Cardiac muscle cell (in vitro differentiated cells and primary cell): ENCODE measurements around the gene SMARCA1. TPM values are rescaled to one million over a fixed set of nuclear protein-coding genes. Genes with fewer than 3 reads are reported as not detected.
A peak's percentile ranks its signal among the peaks of the same experiment; 100 is the strongest.

Source experiments
- DNase-seq, 2 donors: peaks; one replicate each; pipeline versions ENCODE4 v3.0.0 to v3.0.0-alpha.2; 2010 to 2017; ENCODE audit warnings: low read depth in 1 of 2, low spot score in 1 of 2
- H3K27ac ChIP-seq: fragments of 200-600 bp; sonication (generic); 2 replicates; pipeline ENCODE4 v1.5.1; 2016
- H3K27me3 ChIP-seq: fragments of 200-600 bp; sonication (generic); 2 replicates; pipeline ENCODE4 v1.6.0; 2016; ENCODE audit warnings: control low read depth
- H3K36me3 ChIP-seq: fragments of 200-600 bp; sonication (generic); 2 replicates; pipeline ENCODE4 v1.5.1; 2016; ENCODE audit warnings: control low read depth
- H3K4me1 ChIP-seq: fragments of 200-600 bp; sonication (generic); 2 replicates; pipeline ENCODE4 v1.8.1; 2017; ENCODE audit warnings: low read depth, mild to moderate bottlenecking, mixed run types
- H3K4me3 ChIP-seq: fragments of 200-600 bp; sonication (generic); 2 replicates; pipeline ENCODE4 v1.5.1; 2016; ENCODE audit warnings: mild to moderate bottlenecking
- H3K9me3 ChIP-seq: fragments of 200-600 bp; sonication (generic); 2 replicates; pipeline ENCODE4 v1.5.1; 2017; ENCODE audit warnings: low read depth, mild to moderate bottlenecking, control low read depth
- CTCF ChIP-seq: IDR thresholded peaks from 2 replicates; pipeline ENCODE4 v1.5.1; 2012; ENCODE audit warnings: low read depth, mild to moderate bottlenecking, low read length
- polyA plus RNA-seq: library from polyadenylated mRNA; unstranded; fragments of >200 nt; fragmentation: Nextera tagmentation; extraction: Ambion mirVana; gene quantifications from 2 replicates; pipeline ENCODE4 v1.2.1, GENCODE V29; 2016
- total RNA-seq: library from RNA; depleted of rRNA; stranded (reverse); fragments of >200 nt; gene quantifications from 2 replicates; pipeline ENCODE4 v1.2.3, GENCODE V29; 2016

SMARCA1 gene
- total and polyA plus RNA-seq, 2 experiments from 2014 or later = 83.6 to 142 TPM

- TF ChIP-seq CTCF = no peak
- H3K9me3 ChIP-seq = no peaks in the 10 kb centered on the region
- DNase-seq = no peak
- H3K27me3 ChIP-seq = no peaks in the 10 kb centered on the region
- H3K4me3 ChIP-seq = no peak overlapping the region
- H3K36me3 ChIP-seq = no peaks in the 10 kb centered on the region
- no peak overlapping the region for H3K27ac ChIP-seq
- no peaks in the 10 kb centered on the region for H3K4me1 ChIP-seq
These were observed 11.7 kb upstream of the SMARCA1 start for GRCh38 chrX:129534816-129535578.

- no peak for TF ChIP-seq CTCF
- H3K9me3 ChIP-seq = no peaks in the 10 kb centered on the region
- no peak overlapping the region for H3K4me3 ChIP-seq
- H3K27ac ChIP-seq = no peak overlapping the region
- H3K27me3 ChIP-seq = no peaks in the 10 kb centered on the region
- H3K4me1 ChIP-seq = no peaks in the 10 kb centered on the region
- DNase-seq = no peak
- no peaks in the 10 kb centered on the region for H3K36me3 ChIP-seq
These were observed 7.8 kb upstream of the SMARCA1 start for GRCh38 chrX:129531132-129531531.

GRCh38 chrX:129530410-129530809 lies 7.1 kb upstream of the SMARCA1 start:
- Histone ChIP-seq H3K27ac (no peak overlapping the region), H3K36me3 (no peaks in the 10 kb centered on the region), H3K27me3 (no peaks in the 10 kb centered on the region), H3K4me3 (no peak overlapping the region), H3K4me1 (no peaks in the 10 kb centered on the region), H3K9me3 (no peaks in the 10 kb centered on the region)
- no peak for DNase-seq
- no peak for TF ChIP-seq CTCF

- Histone ChIP-seq H3K4me3 (no peak overlapping the region), H3K27ac (no peak overlapping the region), H3K4me1 (no peaks in the 10 kb centered on the region), H3K36me3 (no peaks in the 10 kb centered on the region), H3K9me3 (no peaks in the 10 kb centered on the region), H3K27me3 (no peaks in the 10 kb centered on the region)
- peak in 1 of 2 donors; percentile 65 for DNase-seq
- TF ChIP-seq CTCF = no peak
These were observed 6.5 kb upstream of the SMARCA1 start for GRCh38 chrX:129529685-129530281.

- H3K27me3 ChIP-seq = no peaks in the 10 kb centered on the region
- H3K4me1 ChIP-seq = no peaks in the 10 kb centered on the region
- no peak for DNase-seq
- H3K9me3 ChIP-seq = no peaks in the 10 kb centered on the region
- H3K36me3 ChIP-seq = no peaks in the 10 kb centered on the region
- H3K4me3 ChIP-seq = no peak overlapping the region
- no peak for TF ChIP-seq CTCF
- H3K27ac ChIP-seq = no peak overlapping the region
These were observed 2.6 kb upstream of the SMARCA1 start for GRCh38 chrX:129525896-129526295.
